ENCODE measurements around the gene LRRC7. TPM values are rescaled to one million over a fixed set of nuclear protein-coding genes. Genes with fewer than 3 reads are reported as not detected.
A peak's percentile ranks its signal among the peaks of the same experiment; 100 is the strongest.

LRRC7 gene
- total RNA-seq, 1 donor from 2014 or later = not detected

DNA sequence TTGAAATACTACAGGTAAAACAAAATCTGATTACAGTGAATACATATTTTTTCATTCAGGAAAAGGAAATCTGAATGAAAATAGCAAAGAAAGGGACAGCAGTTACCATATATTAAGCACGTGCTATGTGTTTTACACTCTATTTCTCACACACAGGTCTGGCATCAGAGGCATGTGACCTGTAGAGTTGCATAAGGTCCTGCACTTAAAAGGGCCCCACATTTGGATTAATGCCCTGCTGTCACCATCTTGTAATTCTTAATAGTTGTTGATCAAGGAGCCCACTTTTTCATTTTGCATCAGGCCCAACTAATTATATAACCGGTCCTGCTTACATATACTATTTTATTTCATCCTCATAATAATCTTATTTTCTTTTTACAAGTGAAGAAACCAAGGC lies 511.8 kb downstream of the LRRC7 start:
- no peak overlapping the region for H3K4me3 ChIP-seq (ENCODE audit: low read depth, low read length)
- no peak for DNase-seq (ENCODE audit: low read depth)
- TF ChIP-seq, protein P1, sequence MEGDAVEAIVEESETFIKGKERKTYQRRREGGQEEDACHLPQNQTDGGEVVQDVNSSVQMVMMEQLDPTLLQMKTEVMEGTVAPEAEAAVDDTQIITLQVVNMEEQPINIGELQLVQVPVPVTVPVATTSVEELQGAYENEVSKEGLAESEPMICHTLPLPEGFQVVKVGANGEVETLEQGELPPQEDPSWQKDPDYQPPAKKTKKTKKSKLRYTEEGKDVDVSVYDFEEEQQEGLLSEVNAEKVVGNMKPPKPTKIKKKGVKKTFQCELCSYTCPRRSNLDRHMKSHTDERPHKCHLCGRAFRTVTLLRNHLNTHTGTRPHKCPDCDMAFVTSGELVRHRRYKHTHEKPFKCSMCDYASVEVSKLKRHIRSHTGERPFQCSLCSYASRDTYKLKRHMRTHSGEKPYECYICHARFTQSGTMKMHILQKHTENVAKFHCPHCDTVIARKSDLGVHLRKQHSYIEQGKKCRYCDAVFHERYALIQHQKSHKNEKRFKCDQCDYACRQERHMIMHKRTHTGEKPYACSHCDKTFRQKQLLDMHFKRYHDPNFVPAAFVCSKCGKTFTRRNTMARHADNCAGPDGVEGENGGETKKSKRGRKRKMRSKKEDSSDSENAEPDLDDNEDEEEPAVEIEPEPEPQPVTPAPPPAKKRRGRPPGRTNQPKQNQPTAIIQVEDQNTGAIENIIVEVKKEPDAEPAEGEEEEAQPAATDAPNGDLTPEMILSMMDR (conservative IDR thresholded peaks at IDR 0.05; ENCODE audit: low read depth, low read length) = no peak

DNA sequence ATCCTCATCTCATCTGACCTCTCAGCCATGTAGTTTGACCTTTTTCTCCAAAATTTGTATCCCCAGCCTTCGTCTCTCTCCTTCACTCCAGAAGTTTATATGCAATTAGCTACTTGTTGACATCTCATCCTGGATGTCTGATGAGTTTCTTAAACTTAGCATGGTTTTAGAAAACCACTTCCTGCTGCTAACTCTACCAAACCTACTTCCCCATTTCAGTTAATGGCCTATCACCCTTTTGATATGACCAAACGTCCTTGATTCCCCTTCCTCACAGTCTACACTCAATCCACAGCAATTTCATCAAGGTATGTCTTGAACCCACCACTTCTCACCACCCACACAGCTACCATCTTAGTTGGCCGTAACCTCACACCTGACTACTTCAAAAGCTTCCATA lies 515.8 kb downstream of the LRRC7 start:
- no peak overlapping the region for H3K4me3 ChIP-seq (ENCODE audit: low read depth, low read length)
- DNase-seq (ENCODE audit: low read depth) = no peak
- TF ChIP-seq, protein P1 (conservative IDR thresholded peaks at IDR 0.05; ENCODE audit: low read depth, low read length) = no peak

DNA sequence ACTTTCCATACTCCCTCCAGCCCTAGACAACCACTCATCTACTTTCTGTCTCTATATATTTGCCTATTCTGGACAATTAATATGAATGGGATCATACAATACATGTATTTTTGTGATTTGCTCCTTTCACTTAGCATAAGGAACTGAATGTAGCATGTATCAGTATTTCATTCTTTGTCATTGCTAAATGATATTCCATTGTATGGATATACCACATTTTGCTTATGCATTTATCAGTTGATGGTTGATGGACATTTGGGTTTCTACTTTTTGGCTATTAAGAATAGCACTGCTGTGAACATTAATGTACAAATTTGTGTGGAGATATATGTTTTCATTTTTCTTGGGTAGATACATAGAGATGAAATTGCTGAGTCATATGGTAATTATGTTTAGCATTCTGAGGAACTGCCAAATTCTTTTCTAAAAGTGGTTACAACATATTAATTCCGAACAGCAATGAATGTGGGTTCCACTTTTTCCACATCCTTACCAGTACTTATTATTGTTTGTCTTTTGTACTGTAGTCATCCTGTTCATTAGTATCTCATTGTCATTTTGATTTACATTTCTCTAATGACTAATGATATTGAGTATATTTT lies 516.7 kb downstream of the LRRC7 start:
- H3K4me3 ChIP-seq (ENCODE audit: low read depth, low read length) = no peak overlapping the region
- TF ChIP-seq, protein P1 (conservative IDR thresholded peaks at IDR 0.05; ENCODE audit: low read depth, low read length) = no peak
- DNase-seq (ENCODE audit: low read depth) = no peak

DNA sequence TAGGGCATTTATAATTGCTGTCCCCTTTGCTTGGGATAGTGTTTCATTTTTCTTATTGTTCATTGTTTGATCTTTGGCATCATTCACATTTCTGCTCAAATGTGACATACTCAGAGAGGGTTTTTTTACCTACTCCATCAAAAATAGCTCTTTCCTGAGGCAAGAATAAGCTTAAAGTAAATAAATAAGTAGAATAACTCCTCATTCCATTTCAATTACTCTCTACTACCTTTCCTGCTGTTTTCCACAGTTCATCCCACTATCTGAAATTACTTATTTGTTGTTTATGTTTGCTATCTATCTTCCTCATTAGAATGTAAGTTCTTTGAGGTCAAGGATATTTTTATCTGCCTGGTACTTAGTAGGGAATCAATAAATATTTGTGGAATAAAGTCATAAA lies 517.8 kb downstream of the LRRC7 start:
- DNase-seq (ENCODE audit: low read depth) = no peak
- H3K4me3 ChIP-seq (ENCODE audit: low read depth, low read length) = no peak overlapping the region
- TF ChIP-seq, protein P1 (conservative IDR thresholded peaks at IDR 0.05; ENCODE audit: low read depth, low read length) = no peak

DNA sequence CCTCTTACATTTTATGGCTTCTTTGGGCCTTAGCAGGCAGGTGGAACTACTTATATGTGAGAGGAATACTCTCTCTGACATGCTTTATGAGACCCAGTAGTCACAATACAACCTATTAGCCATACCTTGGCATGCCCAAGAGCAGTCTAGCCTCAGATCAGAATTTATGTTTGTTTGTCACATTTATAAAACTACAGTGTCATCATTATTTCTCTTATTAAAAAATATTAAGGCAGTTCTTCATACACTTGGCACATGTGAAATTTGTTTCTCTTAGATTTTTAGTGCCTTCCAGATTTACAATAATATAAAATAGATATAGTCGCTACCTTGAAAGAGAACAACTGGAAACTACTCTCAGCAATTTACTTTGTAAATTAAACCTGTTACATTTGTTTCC lies 519.2 kb downstream of the LRRC7 start:
- TF ChIP-seq, protein P1 (conservative IDR thresholded peaks at IDR 0.05; ENCODE audit: low read depth, low read length) = no peak
- no peak for DNase-seq (ENCODE audit: low read depth)
- H3K4me3 ChIP-seq (ENCODE audit: low read depth, low read length) = no peak overlapping the region

DNA sequence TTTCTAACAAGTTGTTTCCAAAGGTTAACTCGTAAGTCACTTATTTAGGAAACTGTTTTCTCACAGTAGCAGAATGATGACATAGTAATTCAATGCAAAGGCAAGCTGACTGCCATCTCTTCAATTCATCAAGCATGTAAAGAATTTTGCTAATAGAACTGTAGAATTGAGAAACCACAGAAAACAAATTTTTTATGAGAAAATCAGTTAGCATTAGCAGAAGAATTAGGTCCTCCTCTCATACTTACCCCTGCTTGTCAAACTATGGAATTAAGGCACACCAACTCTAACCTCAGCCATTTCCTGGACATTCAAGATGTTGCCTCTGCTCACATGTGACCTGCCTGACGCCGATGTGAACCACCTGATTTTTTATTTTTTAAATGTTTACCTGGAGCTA lies 522.4 kb downstream of the LRRC7 start:
- TF ChIP-seq, protein P1 (conservative IDR thresholded peaks at IDR 0.05; ENCODE audit: low read depth, low read length) = no peak
- H3K4me3 ChIP-seq (ENCODE audit: low read depth, low read length) = no peak overlapping the region
- DNase-seq (ENCODE audit: low read depth) = no peak

DNA sequence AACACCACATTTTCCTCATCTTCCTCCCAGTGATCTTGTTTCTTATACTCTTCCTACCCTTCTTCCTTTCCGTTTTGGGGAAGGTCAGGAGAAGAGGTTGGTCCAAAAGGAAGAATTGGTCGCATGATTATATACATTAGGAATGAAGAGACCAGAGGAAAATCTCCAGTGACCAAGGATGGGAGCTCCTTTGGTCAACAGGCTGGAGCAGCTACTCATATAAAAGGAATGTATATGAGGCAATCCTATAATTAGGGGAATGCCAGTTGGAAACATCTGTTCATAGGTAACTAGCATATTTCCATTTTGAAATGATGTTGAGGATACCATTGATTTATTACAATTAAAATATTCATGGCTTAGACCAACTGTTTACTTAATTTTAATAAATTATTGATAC lies 523.2 kb downstream of the LRRC7 start:
- no peak overlapping the region for H3K4me3 ChIP-seq (ENCODE audit: low read depth, low read length)
- DNase-seq (ENCODE audit: low read depth) = peak; percentile 7
- TF ChIP-seq, protein P1 (conservative IDR thresholded peaks at IDR 0.05; ENCODE audit: low read depth, low read length) = no peak
